CD14-positive monocyte (primary cell): ENCODE data around the gene S1PR3. TPM values are rescaled to one million over a fixed set of nuclear protein-coding genes. Genes with fewer than 3 reads are reported as not detected.
A peak's percentile ranks its signal among the peaks of the same experiment; 100 is the strongest.

Experiments used
- DNase-seq, 3 donors: peaks; one replicate each; pipeline ENCODE4 v3.0.0-alpha.2; 2011 to 2022
- H2AFZ ChIP-seq: 2 replicates; pipeline ENCODE4 v1.6.0; 2012; ENCODE audit warnings: mild to moderate bottlenecking, low read depth, low read length, inconsistent platforms; ENCODE audit not compliant: insufficient read depth, poor library complexity, severe bottlenecking
- H3K27ac ChIP-seq, 2 donors: 1 replicate in 1 of 2; 2 replicates in 1 of 2; pipeline ENCODE4 v1.5.1; 2012 to 2013; ENCODE audit warnings: low read length in 2 of 2, control low read depth in 1 of 2, inconsistent platforms in 1 of 2, low read depth in 1 of 2, mild to moderate bottlenecking in 1 of 2
- H3K27me3 ChIP-seq, 2 donors: one replicate each; pipeline versions ENCODE4 v1.6.0 to v1.6.1; 2011 to 2013; ENCODE audit warnings: low read length in 2 of 2; ENCODE audit not compliant: control insufficient read depth in 2 of 2, insufficient read depth in 2 of 2
- H3K36me3 ChIP-seq, 2 donors: replicated peaks in 1 of 2; 1 replicate in 1 of 2; 2 replicates in 1 of 2; pipeline versions ENCODE4 v1.5.1 to v1.6.1; 2012 to 2013; ENCODE audit warnings: low read length in 2 of 2, control low read depth in 1 of 2, inconsistent platforms in 1 of 2, mild to moderate bottlenecking in 1 of 2; ENCODE audit not compliant: insufficient read depth in 2 of 2, control insufficient read depth in 1 of 2
- H3K4me1 ChIP-seq, 2 donors: 1 replicate in 1 of 2; 2 replicates in 1 of 2; pipeline versions ENCODE4 v1.5.1 to v1.6.1; 2012 to 2013; ENCODE audit warnings: low read length in 2 of 2, control low read depth in 1 of 2, inconsistent platforms in 1 of 2, mild to moderate bottlenecking in 1 of 2, moderate library complexity in 1 of 2; ENCODE audit not compliant: insufficient read depth in 2 of 2, control insufficient read depth in 1 of 2
- H3K4me2 ChIP-seq: replicated peaks from 2 replicates; pipeline ENCODE3; 2012; ENCODE audit warnings: low read length, moderate library complexity, mild to moderate bottlenecking; ENCODE audit not compliant: poor library complexity, severe bottlenecking; ENCODE audit errors: extremely low read depth
- H3K4me3 ChIP-seq, 3 experiments: fragments of 200-600 bp in 1 of 3; sonication (generic) in 1 of 3; replicated peaks in 1 of 3; 1 replicate in 2 of 3; 2 replicates in 1 of 3; pipeline ENCODE4 v1.5.1; 2011 to 2013; ENCODE audit warnings: low read length in 3 of 3, mild to moderate bottlenecking in 3 of 3, control low read depth in 2 of 3, low read depth in 2 of 3, inconsistent platforms in 1 of 3, moderate library complexity in 1 of 3
- H3K79me2 ChIP-seq: 2 replicates; pipeline ENCODE4 v1.6.0; 2012; ENCODE audit warnings: mild to moderate bottlenecking, control low read depth, inconsistent platforms, low read length, moderate library complexity; ENCODE audit not compliant: insufficient read depth
- H3K9ac ChIP-seq: 2 replicates; pipeline ENCODE4 v1.6.0; 2017; ENCODE audit warnings: low read length, mild to moderate bottlenecking; ENCODE audit not compliant: insufficient read depth, poor library complexity, severe bottlenecking
- H3K9me3 ChIP-seq, 2 donors: replicated peaks in 1 of 2; 1 replicate in 1 of 2; 2 replicates in 1 of 2; pipeline versions ENCODE4 v1.5.1 to v1.6.1; 2012 to 2013; ENCODE audit warnings: low read length in 2 of 2, control low read depth in 1 of 2; ENCODE audit not compliant: control insufficient read depth in 1 of 2, insufficient read depth in 1 of 2
- H4K20me1 ChIP-seq: 2 replicates; pipeline ENCODE4 v1.6.0; 2012; ENCODE audit warnings: mild to moderate bottlenecking, low read length, control low read depth, moderate library complexity; ENCODE audit not compliant: insufficient read depth
- H3K27ac Mint-ChIP-seq, 7 donors: one replicate each; pipeline ENCODE4 v1.8.0; 2020; ENCODE audit warnings: mild to moderate bottlenecking in 7 of 7, mixed read lengths in 7 of 7, moderate library complexity in 6 of 7, inconsistent platforms in 2 of 7
- H3K27me3 Mint-ChIP-seq, 3 donors: one replicate each; pipeline ENCODE4 v1.8.0; 2021 to 2022; ENCODE audit warnings: low read depth in 3 of 3, mild to moderate bottlenecking in 3 of 3, mixed read lengths in 3 of 3, moderate library complexity in 3 of 3, inconsistent platforms in 1 of 3
- H3K36me3 Mint-ChIP-seq, 2 donors: one replicate each; pipeline ENCODE4 v1.8.0; 2020; ENCODE audit warnings: mixed read lengths in 2 of 2, inconsistent platforms in 1 of 2, mild to moderate bottlenecking in 1 of 2
- H3K4me1 Mint-ChIP-seq: one replicate; pipeline ENCODE4 v1.8.0; 2020; ENCODE audit warnings: mild to moderate bottlenecking, mixed read lengths
- H3K4me3 Mint-ChIP-seq, 2 donors: one replicate each; pipeline ENCODE4 v1.8.0; 2020; ENCODE audit warnings: mild to moderate bottlenecking in 2 of 2, mixed read lengths in 2 of 2, moderate library complexity in 1 of 2
- H3K9me3 Mint-ChIP-seq, 7 donors: one replicate each; pipeline ENCODE4 v1.8.0; 2020 to 2022; ENCODE audit warnings: mixed read lengths in 7 of 7, mild to moderate bottlenecking in 6 of 7, moderate library complexity in 6 of 7, inconsistent platforms in 2 of 7
- whole genome bisulfite sequencing: methylation state at CpG from one replicate; pipeline ENCODE4 v1.1.5; 2013; ENCODE audit warnings: missing lambda C conversion rate; ENCODE audit not compliant: insufficient coverage; 5-methylcytosine and 5-hydroxymethylcytosine counted together
- intact Hi-C, 2 donors: fragments of 100-400 bp; cut with micrococcal nuclease; formaldehyde crosslinking; loops; one replicate each; pipeline versions ENCODE4 v1.15.0 to v1.15.1; 2023
- polyA plus RNA-seq, 3 donors: library from polyadenylated mRNA; depleted of rRNA in 1 of 3; unstranded in 2 of 3; stranded (reverse) in 1 of 3; fragments of 300-500 nt in 2 of 3; fragments of >200 nt in 1 of 3; fragmentation: Illumina TruSeq in 2 of 3; gene quantifications; 1 replicate in 2 of 3; 2 replicates in 1 of 3; pipeline ENCODE4 v1.2.3, GENCODE V29; 2012 to 2021
- TF ChIP-seq, protein P1 (sequence below): fragments of 200-600 bp; IDR thresholded peaks from one replicate; pipeline ENCODE4 v1.8.0; 2022; ENCODE audit warnings: antibody characterized with exemption, mild to moderate bottlenecking

Gene S1PR3
- polyA plus RNA-seq, 3 donors = 28.2 to 59.7 (median 30.6) TPM

- no peak overlapping the region for H3K27ac ChIP-seq
- DNase-seq = no peak
- Mint-ChIP-seq H3K27me3 (peaks cover 0 to 20% (median 0%) of the 10 kb centered on the region in 3 donors), H3K27ac (peak overlapping the region in 1 of 7 donors; percentile 16), H3K36me3 (peaks cover 5% of the 10 kb centered on the region in 2 donors), H3K4me3 (no peak overlapping the region), H3K4me1 (peaks cover 56% of the 10 kb centered on the region), H3K9me3 (peaks cover 0 to 7% (median 4%) of the 10 kb centered on the region in 7 donors)
- intact Hi-C loops = no loop called here
- no peaks in the 10 kb centered on the region for H4K20me1 ChIP-seq
- H3K36me3 ChIP-seq = no peaks in the 10 kb centered on the region
- no peaks in the 10 kb centered on the region for H3K79me2 ChIP-seq
- no peak overlapping the region for H3K4me3 ChIP-seq
- no peak overlapping the region for H3K4me2 ChIP-seq
- peaks cover 51 to 52% of the 10 kb centered on the region in 2 donors for H3K4me1 ChIP-seq
- no peak overlapping the region for H3K9ac ChIP-seq
- no peaks in the 10 kb centered on the region for H3K9me3 ChIP-seq
- TF ChIP-seq, protein P1, sequence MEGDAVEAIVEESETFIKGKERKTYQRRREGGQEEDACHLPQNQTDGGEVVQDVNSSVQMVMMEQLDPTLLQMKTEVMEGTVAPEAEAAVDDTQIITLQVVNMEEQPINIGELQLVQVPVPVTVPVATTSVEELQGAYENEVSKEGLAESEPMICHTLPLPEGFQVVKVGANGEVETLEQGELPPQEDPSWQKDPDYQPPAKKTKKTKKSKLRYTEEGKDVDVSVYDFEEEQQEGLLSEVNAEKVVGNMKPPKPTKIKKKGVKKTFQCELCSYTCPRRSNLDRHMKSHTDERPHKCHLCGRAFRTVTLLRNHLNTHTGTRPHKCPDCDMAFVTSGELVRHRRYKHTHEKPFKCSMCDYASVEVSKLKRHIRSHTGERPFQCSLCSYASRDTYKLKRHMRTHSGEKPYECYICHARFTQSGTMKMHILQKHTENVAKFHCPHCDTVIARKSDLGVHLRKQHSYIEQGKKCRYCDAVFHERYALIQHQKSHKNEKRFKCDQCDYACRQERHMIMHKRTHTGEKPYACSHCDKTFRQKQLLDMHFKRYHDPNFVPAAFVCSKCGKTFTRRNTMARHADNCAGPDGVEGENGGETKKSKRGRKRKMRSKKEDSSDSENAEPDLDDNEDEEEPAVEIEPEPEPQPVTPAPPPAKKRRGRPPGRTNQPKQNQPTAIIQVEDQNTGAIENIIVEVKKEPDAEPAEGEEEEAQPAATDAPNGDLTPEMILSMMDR = no peak
- no peaks in the 10 kb centered on the region for H3K27me3 ChIP-seq
- 28% methylated on average over 3 of the region's 5 CpGs for WGBS
- H2AFZ ChIP-seq = no peak overlapping the region
These were observed 43.4 kb upstream of the S1PR3 start for GRCh38 chr9:88947581-88948573.

DNA sequence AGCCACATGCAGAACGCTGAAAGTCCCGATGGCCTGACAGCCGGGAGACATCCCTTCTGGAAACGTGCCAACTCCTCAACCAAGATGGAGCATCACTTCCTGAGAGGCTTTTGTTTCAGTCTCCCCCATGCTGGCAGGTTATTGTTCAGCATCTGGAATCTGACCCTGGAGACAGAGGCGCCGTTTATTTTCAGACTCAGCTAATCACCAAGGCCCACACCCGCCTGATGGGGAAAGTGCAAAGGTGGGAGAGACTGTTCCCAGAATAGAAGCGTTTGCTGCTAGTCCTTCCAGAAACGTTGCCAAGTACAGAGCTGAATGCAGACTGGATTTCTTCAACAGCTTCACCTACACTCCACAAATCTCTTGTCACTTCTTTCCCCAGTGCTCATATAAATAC is 41.8 kb upstream of the S1PR3 start:
- WGBS = 51% methylated on average over 3 of the region's 9 CpGs
- H3K4me2 ChIP-seq = no peak overlapping the region

More for the DNA sequence above, 41.8 kb upstream of the S1PR3 start:
- Histone ChIP-seq H3K27me3 (no peaks in the 10 kb centered on the region), H3K79me2 (no peaks in the 10 kb centered on the region), H3K27ac (peak overlapping the region in 1 of 2 donors; percentile 78), H3K9ac (no peak overlapping the region), H3K4me3 (no peak overlapping the region), H2AFZ (peak overlapping the region; percentile 3), H3K36me3 (no peaks in the 10 kb centered on the region), H4K20me1 (no peaks in the 10 kb centered on the region), H3K9me3 (no peaks in the 10 kb centered on the region), H3K4me1 (peaks cover 67 to 68% of the 10 kb centered on the region in 2 donors)
- H3K9me3 Mint-ChIP-seq = peaks cover 0 to 9% (median 0%) of the 10 kb centered on the region in 7 donors
- TF ChIP-seq, protein P1 = no peak
- peaks cover 72% of the 10 kb centered on the region for H3K4me1 Mint-ChIP-seq
- peak overlapping the region; percentile 19 to 96 (median 63) for H3K27ac Mint-ChIP-seq
- peaks cover 0 to 20% (median 0%) of the 10 kb centered on the region in 3 donors for H3K27me3 Mint-ChIP-seq
- intact Hi-C loops = no loop called here
- H3K36me3 Mint-ChIP-seq = peaks cover 5% of the 10 kb centered on the region in 2 donors
- no peak overlapping the region for H3K4me3 Mint-ChIP-seq
- peak in 1 of 3 donors; percentile 31 for DNase-seq
